Stimulated activated CD8-positive, alpha-beta memory T cell treated with anti-CD3 and anti-CD28 coated beads, Interleukin-7, amount 100 ng/mL, for 24 hours (primary cell): ENCODE results near the gene PABPN1L.

Experiments
- DNase-seq: peaks from one replicate; pipeline ENCODE4 v3.0.0-alpha.2; 2020; ENCODE audit warnings: low read depth

Gene PABPN1L

GRCh38 chr16:88848557-88848956 is 17.9 kb downstream of the PABPN1L start:
- no peak for DNase-seq

- no peak for DNase-seq
Measured at GRCh38 chr16:88847654-88848053, 18.8 kb downstream of the PABPN1L start.

DNA sequence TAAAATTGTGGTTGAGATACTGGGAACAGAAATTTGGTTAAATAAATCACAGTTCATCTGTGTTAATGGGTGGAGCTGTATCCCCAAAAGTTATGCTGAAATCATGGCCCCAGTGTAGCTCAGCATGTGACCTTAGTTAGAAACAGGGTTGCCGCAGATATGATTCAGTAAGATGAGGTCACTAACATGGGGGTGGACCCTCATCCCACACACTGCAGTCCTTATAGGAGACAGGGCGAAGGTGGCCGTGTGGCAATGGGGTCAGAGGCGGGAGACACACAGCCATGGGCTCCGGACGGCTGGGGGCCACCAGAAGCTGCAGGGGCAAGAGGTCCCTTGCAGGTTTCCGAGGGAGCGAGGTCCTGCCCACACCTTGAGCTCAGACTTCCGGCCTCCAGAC is 20.4 kb downstream of the PABPN1L start:
- DNase-seq: no peak

DNA sequence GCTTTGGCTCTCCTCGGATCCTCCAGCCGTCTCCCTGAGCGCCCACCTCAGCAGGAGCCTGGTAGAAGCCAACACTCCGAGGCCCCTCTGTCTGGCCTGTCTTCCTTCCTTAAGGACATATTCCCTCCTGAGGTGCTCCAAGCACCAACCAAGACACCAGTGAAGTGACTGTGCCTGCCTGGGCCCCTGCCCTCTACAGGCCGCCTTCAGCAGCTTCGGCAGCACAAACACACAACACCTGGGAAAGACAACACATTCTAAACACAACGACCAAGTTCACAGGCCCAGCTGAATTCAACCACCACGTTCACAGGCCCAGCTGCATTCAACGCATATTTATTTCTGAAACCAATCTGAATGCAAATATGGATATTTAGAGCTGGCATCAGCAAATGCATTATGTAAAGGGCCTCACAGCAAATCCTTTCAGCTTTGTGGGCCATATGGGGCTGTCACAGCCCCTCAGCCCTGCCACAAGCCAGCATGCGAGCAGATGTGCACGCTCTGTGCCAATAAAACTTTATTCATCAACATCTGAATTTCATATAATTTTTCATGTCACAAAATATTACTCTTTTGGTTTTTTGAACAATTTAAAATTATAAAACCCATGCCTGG is 21.9 kb downstream of the PABPN1L start:
- no peak for DNase-seq

GRCh38 chr16:88843256-88843655 is 23.2 kb downstream of the PABPN1L start:
- no peak for DNase-seq

DNA sequence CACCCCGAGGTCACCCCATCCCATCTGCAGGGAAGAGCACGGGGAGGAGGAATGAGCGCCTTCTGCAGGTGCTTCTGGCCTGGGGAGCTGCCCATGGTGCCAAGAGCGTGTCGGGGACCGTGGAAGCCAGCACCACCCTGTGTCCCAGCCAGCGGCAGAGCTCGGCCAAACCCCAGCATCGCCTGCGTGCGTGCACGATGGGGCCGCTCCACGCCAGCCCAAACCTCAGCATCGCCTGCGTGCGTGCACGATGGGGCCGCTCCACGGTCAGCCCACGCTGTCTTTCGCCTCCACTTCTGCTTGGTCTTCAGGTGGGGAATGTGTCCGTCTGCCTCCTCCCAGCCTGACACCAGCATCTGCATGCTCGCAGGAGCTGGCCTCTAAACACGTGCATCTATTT is 23.7 kb downstream of the PABPN1L start:
- DNase-seq: no peak

- no peak for DNase-seq
Measured at GRCh38 chr16:88842308-88842756, 24.1 kb downstream of the PABPN1L start.

GRCh38 chr16:88841521-88842307 is 24.7 kb downstream of the PABPN1L start:
- no peak for DNase-seq

DNA sequence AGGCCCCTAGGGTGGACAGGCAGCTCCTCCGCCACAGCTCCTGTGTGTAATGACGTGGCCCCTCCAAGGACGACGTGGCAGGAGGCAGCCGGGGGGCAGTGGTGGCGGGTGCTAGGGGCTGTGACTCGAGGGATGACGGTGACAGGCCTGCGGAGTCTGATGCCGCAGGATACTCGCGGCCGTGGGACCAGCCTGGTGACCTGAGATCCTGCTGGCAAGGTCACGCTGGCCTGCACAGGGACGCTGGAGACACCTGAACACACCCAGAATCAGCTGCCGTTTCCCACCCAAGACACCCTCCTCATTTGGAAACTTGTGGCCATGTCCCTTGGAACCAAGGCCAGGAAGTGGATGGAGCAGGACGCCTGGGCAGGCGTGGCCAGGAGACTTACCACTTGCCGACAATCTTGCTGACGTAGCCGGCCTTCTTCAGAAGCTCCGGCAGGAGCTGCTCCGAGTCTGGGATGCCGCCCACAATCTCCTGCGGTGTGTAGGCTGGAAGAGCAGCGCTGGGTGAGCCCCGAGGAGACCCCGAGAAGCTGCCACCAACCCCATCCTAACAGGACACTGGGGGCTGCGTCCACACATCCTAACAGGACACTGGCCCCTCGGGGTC is 25.8 kb downstream of the PABPN1L start:
- DNase-seq: no peak

- no peak for DNase-seq
Measured at GRCh38 chr16:88839745-88840599, 26.5 kb downstream of the PABPN1L start.

- no peak for DNase-seq
Measured at GRCh38 chr16:88839026-88839529, 27.4 kb downstream of the PABPN1L start.

- no peak for DNase-seq
Measured at GRCh38 chr16:88838566-88838965, 27.9 kb downstream of the PABPN1L start.

DNA sequence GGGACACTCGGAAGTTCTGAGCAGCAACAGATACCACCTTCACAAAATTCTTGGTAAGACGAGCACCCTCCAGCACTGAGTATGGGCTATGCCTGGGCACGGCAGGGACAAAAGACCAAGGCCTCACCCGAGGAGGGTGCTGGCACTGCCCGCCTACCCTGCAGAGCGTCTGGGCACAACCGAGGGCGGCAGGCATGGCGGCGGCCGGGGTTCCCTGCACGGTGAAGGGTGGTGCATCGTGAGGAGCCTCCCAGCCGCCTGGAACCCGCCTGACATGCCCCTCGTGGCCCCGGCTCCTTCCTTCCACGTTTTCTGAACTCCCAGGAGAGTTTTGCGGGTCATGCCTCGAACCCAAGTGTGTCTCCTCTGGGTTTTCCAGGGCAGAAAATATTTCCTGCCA is 28.7 kb downstream of the PABPN1L start:
- no peak for DNase-seq

GRCh38 chr16:88836791-88837190 is 29.7 kb downstream of the PABPN1L start:
- no peak for DNase-seq

GRCh38 chr16:88835818-88836217 is 30.6 kb downstream of the PABPN1L start:
- no peak for DNase-seq

DNA sequence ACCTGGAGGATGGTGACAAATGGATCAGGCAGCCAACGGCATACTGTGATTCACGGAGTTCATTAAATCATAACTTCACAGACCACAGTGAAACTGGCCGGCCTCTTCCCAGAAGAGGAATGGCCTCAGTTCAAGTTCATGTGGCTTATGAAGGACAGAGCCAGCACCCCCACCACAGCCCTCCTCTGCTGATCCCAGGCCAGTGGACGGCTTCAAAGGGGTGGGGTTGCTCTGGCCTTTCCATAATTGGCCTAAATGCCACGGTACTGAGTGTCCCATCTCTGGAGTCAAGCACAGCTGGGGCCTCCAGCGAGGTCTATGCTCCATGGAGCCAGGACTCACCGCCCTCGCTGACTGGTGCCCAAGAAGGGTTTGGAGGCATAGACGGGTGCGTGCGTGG is 31.1 kb downstream of the PABPN1L start:
- no peak for DNase-seq

DNA sequence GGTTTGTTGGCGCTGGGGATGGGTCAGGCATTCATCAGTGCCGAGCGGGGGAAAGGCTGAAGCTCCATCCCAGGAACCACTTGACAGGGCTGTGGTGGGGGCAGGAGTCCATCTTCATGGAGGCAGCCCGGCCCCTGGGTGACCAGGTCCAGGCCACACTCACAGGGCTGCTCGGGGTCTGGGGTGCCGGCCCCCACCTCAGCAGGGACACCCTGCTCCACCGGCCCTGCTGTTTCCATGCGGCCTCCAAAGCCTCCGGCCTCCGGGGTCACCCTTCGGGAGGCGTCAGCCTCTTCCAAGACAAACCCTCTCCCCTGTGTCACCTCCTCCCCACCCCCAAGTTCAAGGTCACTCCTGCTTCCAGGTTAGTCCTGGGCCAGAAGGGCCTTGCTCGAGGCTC is 31.8 kb downstream of the PABPN1L start:
- no peak for DNase-seq

DNA sequence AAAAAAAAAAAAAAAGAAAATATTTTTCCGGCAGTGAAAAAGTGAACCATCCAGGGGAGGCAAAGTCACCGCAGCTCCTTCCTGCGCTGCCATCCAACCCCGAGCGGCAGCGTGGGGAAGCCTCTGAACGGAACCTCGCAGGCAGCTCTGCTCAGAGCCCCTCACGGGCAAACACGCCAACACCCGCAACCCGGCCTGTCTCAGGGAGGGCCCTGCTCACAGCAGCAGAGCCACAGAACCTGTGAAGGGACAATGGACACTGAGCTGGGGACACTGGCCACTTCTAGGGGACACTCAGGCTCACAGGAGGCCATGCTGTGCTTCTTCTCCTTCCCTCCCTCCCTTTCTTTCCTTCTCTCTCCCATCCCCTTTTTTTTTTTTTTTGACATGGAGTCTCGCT is 33.4 kb downstream of the PABPN1L start:
- DNase-seq: no peak

GRCh38 chr16:88831838-88832237 is 34.6 kb downstream of the PABPN1L start:
- DNase-seq: no peak

- DNase-seq: no peak
Measured at GRCh38 chr16:88830783-88831182, 35.7 kb downstream of the PABPN1L start.

- no peak for DNase-seq
Measured at GRCh38 chr16:88830258-88830657, 36.2 kb downstream of the PABPN1L start.

GRCh38 chr16:88828711-88829110 is 37.7 kb downstream of the PABPN1L start:
- DNase-seq: no peak
